HEK293 (cell line): ENCODE results near the gene AXL.
A peak's percentile ranks its signal among the peaks of the same experiment; 100 is the strongest.

Experiments used
- CTCF ChIA-PET: fragments of 350-600 bp; formaldehyde crosslinking; extraction: SDS; loops from one replicate; lab custom pipeline; 2021; ENCODE audit warnings: antibody characterized with exemption; lab: Yijun Ruan, JAX
- POLR2A ChIA-PET: fragments of 300-600 bp; formaldehyde crosslinking; extraction: SDS; loops from one replicate; lab custom pipeline; 2020; ENCODE audit warnings: antibody characterized with exemption, inconsistent platforms; lab: Yijun Ruan, JAX
- H3K27ac ChIP-seq: fragments of 200-500 bp; sonication (Bioruptor generic); 2 replicates; pipeline ENCODE4 v1.5.1; 2014; ENCODE audit warnings: low read depth, low read length, control low read depth, inconsistent platforms; ENCODE audit errors: extremely low read depth
- H3K36me3 ChIP-seq, 2 experiments: fragments of 200-500 bp in 1 of 2; sonication (Bioruptor generic) in 1 of 2; 1 replicate in 1 of 2; 2 replicates in 1 of 2; pipeline ENCODE4 v1.5.1; 2014 to 2017; ENCODE audit warnings: inconsistent platforms in 2 of 2, low read length in 2 of 2; ENCODE audit not compliant: control insufficient read depth in 2 of 2, insufficient read depth in 1 of 2
- H3K4me1 ChIP-seq: fragments of 200-500 bp; sonication (Bioruptor generic); 2 replicates; pipeline ENCODE4 v1.5.1; 2014; ENCODE audit warnings: mild to moderate bottlenecking, low read length, inconsistent platforms; ENCODE audit not compliant: control insufficient read depth, insufficient read depth
- H3K4me3 ChIP-seq: 2 replicates; pipeline ENCODE4 v1.5.1; 2011; ENCODE audit warnings: low read depth, mild to moderate bottlenecking, control low read depth, low read length, moderate library complexity
- H3K9me3 ChIP-seq: fragments of 200-500 bp; sonication (Bioruptor generic); 2 replicates; pipeline ENCODE4 v1.5.1; 2014; ENCODE audit warnings: low read depth, low read length, inconsistent platforms; ENCODE audit not compliant: control insufficient read depth, insufficient read depth
- BCL11A ChIP-seq: fragments of 450-650 bp; formaldehyde crosslinking; IDR thresholded peaks from 2 replicates; pipeline ENCODE4 v1.5.1; 2016; ENCODE audit warnings: low read depth, missing biosample characterization, missing genetic modification characterization
- HOXA7 ChIP-seq: sonication (generic); formaldehyde crosslinking; IDR thresholded peaks from 2 replicates; pipeline ENCODE4 v1.8.1; 2022; ENCODE audit warnings: missing genetic modification reagents, borderline replicate concordance
- KLF1 ChIP-seq: fragments of 450-650 bp; formaldehyde crosslinking; IDR thresholded peaks from 2 replicates; pipeline ENCODE4 v1.5.1; 2016; ENCODE audit warnings: missing biosample characterization, missing genetic modification characterization
- OSR2 ChIP-seq: fragments of 450-650 bp; formaldehyde crosslinking; IDR thresholded peaks from 2 replicates; pipeline ENCODE4 v1.5.1; 2016; ENCODE audit warnings: missing biosample characterization, missing genetic modification characterization
- RBAK ChIP-seq: fragments of 450-650 bp; formaldehyde crosslinking; IDR thresholded peaks from 2 replicates; pipeline ENCODE4 v1.5.1; 2016; ENCODE audit warnings: missing biosample characterization, missing genetic modification characterization
- SCRT2 ChIP-seq: fragments of 450-650 bp; formaldehyde crosslinking; IDR thresholded peaks from 2 replicates; pipeline ENCODE4 v1.5.1; 2016; ENCODE audit warnings: missing biosample characterization, missing genetic modification characterization
- SETDB1 ChIP-seq: IDR thresholded peaks from one replicate; pipeline ENCODE4 v1.6.1; 2017; ENCODE audit warnings: mild to moderate bottlenecking, low read length, moderate library complexity, mixed read lengths; ENCODE audit not compliant: insufficient read length
- TRIM28 ChIP-seq: IDR thresholded peaks from 2 replicates; pipeline ENCODE4 v1.6.1; 2011; ENCODE audit warnings: low read length, control low read depth, borderline replicate concordance
- YY2 ChIP-seq: fragments of 450-650 bp; formaldehyde crosslinking; IDR thresholded peaks from 2 replicates; pipeline ENCODE4 v1.5.1; 2016; ENCODE audit warnings: missing biosample characterization, missing genetic modification characterization
- ZNF184 ChIP-seq: fragments of 450-650 bp; IDR thresholded peaks from 2 replicates; pipeline ENCODE4 v1.5.1; 2018; ENCODE audit warnings: missing biosample characterization, mild to moderate bottlenecking, missing genetic modification characterization
- ZNF2 ChIP-seq: fragments of 450-650 bp; formaldehyde crosslinking; IDR thresholded peaks from 2 replicates; pipeline ENCODE4 v1.5.1; 2016; ENCODE audit warnings: missing biosample characterization, missing genetic modification characterization
- ZNF23 ChIP-seq: fragments of 450-650 bp; formaldehyde crosslinking; IDR thresholded peaks from 2 replicates; pipeline ENCODE4 v1.5.1; 2016; ENCODE audit warnings: missing biosample characterization, missing genetic modification characterization, borderline replicate concordance
- ZNF239 ChIP-seq: fragments of 450-650 bp; formaldehyde crosslinking; IDR thresholded peaks from 2 replicates; pipeline ENCODE4 v1.5.1; 2016; ENCODE audit warnings: missing biosample characterization, missing genetic modification characterization
- ZNF426 ChIP-seq: fragments of 450-650 bp; formaldehyde crosslinking; IDR thresholded peaks from 2 replicates; pipeline ENCODE4 v1.5.1; 2017; ENCODE audit warnings: missing biosample characterization, missing genetic modification characterization, mild to moderate bottlenecking, inconsistent platforms, moderate library complexity
- ZNF473 ChIP-seq: fragments of 450-650 bp; formaldehyde crosslinking; IDR thresholded peaks from 2 replicates; pipeline ENCODE4 v1.5.1; 2017; ENCODE audit warnings: missing biosample characterization, missing genetic modification characterization
- ZNF544 ChIP-seq: fragments of 450-650 bp; formaldehyde crosslinking; IDR thresholded peaks from 2 replicates; pipeline ENCODE4 v1.5.0; 2017; ENCODE audit warnings: missing biosample characterization, missing genetic modification characterization
- ZNF548 ChIP-seq: fragments of 450-650 bp; formaldehyde crosslinking; IDR thresholded peaks from 2 replicates; pipeline ENCODE4 v1.5.1; 2016; ENCODE audit warnings: missing biosample characterization, missing genetic modification characterization
- ZNF555 ChIP-seq: fragments of 450-650 bp; formaldehyde crosslinking; conservative IDR thresholded peaks from 2 replicates; pipeline ENCODE4 v1.5.1; 2017; ENCODE audit warnings: missing biosample characterization, mild to moderate bottlenecking, missing genetic modification characterization, inconsistent platforms
- ZNF629 ChIP-seq: fragments of 450-650 bp; formaldehyde crosslinking; IDR thresholded peaks from 2 replicates; pipeline ENCODE4 v1.5.1; 2017; ENCODE audit warnings: missing biosample characterization, missing genetic modification characterization
- ZNF677 ChIP-seq: fragments of 450-650 bp; IDR thresholded peaks from 2 replicates; pipeline ENCODE4 v1.5.0; 2018; ENCODE audit warnings: missing biosample characterization, mild to moderate bottlenecking, missing genetic modification characterization, moderate library complexity
- ZNF76 ChIP-seq: fragments of 450-650 bp; formaldehyde crosslinking; IDR thresholded peaks from 2 replicates; pipeline ENCODE4; 2016; ENCODE audit warnings: low read depth, missing biosample characterization, missing genetic modification characterization, borderline replicate concordance
- ZNF777 ChIP-seq: fragments of 450-650 bp; formaldehyde crosslinking; IDR thresholded peaks from 2 replicates; pipeline ENCODE4 v1.5.1; 2017; ENCODE audit warnings: missing biosample characterization, missing genetic modification characterization, borderline replicate concordance
- ZNF785 ChIP-seq: fragments of 450-650 bp; formaldehyde crosslinking; IDR thresholded peaks from 2 replicates; pipeline ENCODE4 v1.5.1; 2016; ENCODE audit warnings: missing biosample characterization, missing genetic modification characterization
- ZNF792 ChIP-seq: fragments of 450-650 bp; formaldehyde crosslinking; IDR thresholded peaks from 2 replicates; pipeline ENCODE4 v1.5.1; 2016; ENCODE audit warnings: missing biosample characterization, missing genetic modification characterization
- ZSCAN30 ChIP-seq: fragments of 450-650 bp; IDR thresholded peaks from 2 replicates; pipeline ENCODE4 v1.5.1; 2018; ENCODE audit warnings: missing biosample characterization, mild to moderate bottlenecking, missing genetic modification characterization, moderate library complexity
- TF ChIP-seq, protein P1 (sequence below): fragments of 450-650 bp; formaldehyde crosslinking; optimal IDR thresholded peaks from 2 replicates; pipeline ENCODE3; 2016; ENCODE audit warnings: missing biosample characterization, mild to moderate bottlenecking, missing genetic modification characterization
- TF ChIP-seq, protein P2 (sequence below): fragments of 450-650 bp; formaldehyde crosslinking; IDR thresholded peaks from 2 replicates; pipeline ENCODE4 v1.5.1; 2017; ENCODE audit warnings: missing biosample characterization, mild to moderate bottlenecking, missing genetic modification characterization, moderate library complexity
- TF ChIP-seq, protein P3 (sequence below): fragments of 450-650 bp; formaldehyde crosslinking; IDR thresholded peaks from 2 replicates; pipeline ENCODE4 v1.5.1; 2017; ENCODE audit warnings: missing biosample characterization, missing genetic modification characterization
- TF ChIP-seq, protein P4 (sequence below): fragments of 450-650 bp; formaldehyde crosslinking; IDR thresholded peaks from 2 replicates; pipeline ENCODE4 v1.5.1; 2016; ENCODE audit warnings: missing biosample characterization, missing genetic modification characterization
- TF ChIP-seq, protein P5 (sequence below): fragments of 450-650 bp; formaldehyde crosslinking; IDR thresholded peaks from 2 replicates; pipeline ENCODE4 v1.5.1; 2016; ENCODE audit warnings: missing biosample characterization, missing genetic modification characterization

The AXL gene

DNA sequence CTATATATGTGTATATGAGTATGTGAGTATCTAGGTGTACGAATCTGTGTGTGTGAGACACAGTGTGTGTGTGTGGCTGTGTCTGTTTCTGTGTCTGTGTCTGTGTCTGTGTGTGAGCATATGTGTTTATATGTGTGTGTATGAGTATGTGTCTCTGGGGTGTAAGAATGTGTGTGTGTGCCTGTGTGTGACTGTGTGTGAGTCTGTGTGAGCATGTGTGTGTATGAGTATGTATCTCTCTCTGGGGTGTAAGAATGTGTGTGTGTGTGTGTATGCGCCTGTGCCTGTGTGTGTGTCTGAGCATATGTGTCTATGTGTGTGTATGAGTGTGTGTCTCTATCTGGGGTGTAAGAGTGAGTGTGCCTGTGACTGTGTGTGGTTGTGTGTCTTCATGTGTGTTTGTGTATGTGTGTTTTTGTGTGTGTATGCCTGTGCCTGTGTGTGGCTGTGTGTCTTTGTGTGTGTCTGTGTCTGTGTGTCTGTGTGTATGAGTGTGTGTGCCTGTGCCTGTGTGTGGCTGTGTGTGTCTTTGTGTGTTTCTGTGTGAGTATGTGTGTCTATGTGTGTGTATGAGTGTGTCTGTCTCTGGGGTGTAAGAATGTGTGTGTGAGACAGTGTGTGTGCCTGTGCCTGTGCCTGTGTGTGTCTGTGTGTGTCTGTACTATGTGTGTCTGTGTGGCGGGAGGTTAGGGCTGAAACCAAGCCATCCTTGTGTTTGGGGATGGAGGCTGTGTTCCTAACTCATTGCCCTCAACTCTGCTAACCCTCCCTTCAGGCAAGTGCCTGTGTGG is 11.2 kb downstream of the AXL start (continued):
- TF ChIP-seq ZNF23 (tag by site-specific recombination), result 0 out of 2 replicates have a peak, but pooled peaks have one; percentile 34
- TF ChIP-seq HOXA7, result no peak
- no peak for TF ChIP-seq ZNF548 (tag by site-specific recombination)
- 0 out of 2 replicates have a peak, but pooled peaks have one; percentile 19 for TF ChIP-seq ZNF792 (tag by site-specific recombination)
- TF ChIP-seq, protein P1, sequence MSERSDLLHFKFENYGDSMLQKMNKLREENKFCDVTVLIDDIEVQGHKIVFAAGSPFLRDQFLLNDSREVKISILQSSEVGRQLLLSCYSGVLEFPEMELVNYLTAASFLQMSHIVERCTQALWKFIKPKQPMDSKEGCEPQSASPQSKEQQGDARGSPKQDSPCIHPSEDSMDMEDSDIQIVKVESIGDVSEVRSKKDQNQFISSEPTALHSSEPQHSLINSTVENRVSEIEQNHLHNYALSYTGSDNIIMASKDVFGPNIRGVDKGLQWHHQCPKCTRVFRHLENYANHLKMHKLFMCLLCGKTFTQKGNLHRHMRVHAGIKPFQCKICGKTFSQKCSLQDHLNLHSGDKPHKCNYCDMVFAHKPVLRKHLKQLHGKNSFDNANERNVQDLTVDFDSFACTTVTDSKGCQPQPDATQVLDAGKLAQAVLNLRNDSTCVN (tag by site-specific recombination), result no peak
- no peak for TF ChIP-seq ZNF239
- TF ChIP-seq KLF1, result no peak
- TF ChIP-seq, protein P2, sequence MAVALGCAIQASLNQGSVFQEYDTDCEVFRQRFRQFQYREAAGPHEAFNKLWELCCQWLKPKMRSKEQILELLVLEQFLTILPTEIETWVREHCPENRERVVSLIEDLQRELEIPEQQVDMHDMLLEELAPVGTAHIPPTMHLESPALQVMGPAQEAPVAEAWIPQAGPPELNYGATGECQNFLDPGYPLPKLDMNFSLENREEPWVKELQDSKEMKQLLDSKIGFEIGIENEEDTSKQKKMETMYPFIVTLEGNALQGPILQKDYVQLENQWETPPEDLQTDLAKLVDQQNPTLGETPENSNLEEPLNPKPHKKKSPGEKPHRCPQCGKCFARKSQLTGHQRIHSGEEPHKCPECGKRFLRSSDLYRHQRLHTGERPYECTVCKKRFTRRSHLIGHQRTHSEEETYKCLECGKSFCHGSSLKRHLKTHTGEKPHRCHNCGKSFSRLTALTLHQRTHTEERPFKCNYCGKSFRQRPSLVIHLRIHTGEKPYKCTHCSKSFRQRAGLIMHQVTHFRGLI (tag by site-specific recombination), result no peak
- TF ChIP-seq BCL11A (tag by site-specific recombination), result no peak
- no peak; the same call in 1 of the 2 replicates for TF ChIP-seq ZNF544 (tag by site-specific recombination)
- TF ChIP-seq ZNF2, result no peak
- TF ChIP-seq ZNF677, result no peak
- no peak for TF ChIP-seq SCRT2 (tag by site-specific recombination)
- no peak for TF ChIP-seq OSR2 (tag by site-specific recombination)
- no peak for TF ChIP-seq TRIM28
- no peak for TF ChIP-seq ZNF426 (tag by site-specific recombination)
- no peak for TF ChIP-seq RBAK (tag by site-specific recombination)
- TF ChIP-seq ZNF785 (tag by site-specific recombination), result peak; percentile 82; the same call in 1 of the 2 replicates
- TF ChIP-seq, protein P3, sequence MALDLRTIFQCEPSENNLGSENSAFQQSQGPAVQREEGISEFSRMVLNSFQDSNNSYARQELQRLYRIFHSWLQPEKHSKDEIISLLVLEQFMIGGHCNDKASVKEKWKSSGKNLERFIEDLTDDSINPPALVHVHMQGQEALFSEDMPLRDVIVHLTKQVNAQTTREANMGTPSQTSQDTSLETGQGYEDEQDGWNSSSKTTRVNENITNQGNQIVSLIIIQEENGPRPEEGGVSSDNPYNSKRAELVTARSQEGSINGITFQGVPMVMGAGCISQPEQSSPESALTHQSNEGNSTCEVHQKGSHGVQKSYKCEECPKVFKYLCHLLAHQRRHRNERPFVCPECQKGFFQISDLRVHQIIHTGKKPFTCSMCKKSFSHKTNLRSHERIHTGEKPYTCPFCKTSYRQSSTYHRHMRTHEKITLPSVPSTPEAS, result peak; percentile 86

DNA sequence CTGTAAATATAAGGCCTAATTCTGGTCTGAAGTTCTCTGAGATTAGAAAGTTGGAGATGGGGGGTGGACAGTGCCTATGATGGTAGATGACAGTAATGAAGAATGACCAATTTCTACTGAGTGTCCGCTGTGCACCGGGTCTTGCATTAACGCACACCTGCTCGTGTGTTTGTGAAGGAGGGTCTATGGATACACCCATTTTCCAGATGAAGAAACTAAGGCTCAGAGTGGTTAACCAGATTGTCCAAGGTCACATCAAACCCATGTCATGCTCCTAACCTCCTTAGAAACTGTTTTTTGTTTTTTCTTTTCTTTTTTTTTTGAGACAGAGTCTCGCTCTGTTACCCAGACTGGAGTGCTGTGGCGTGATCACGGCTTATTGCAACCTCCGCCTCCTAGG is 13.7 kb downstream of the AXL start:
- Histone ChIP-seq H3K4me3 (no peak overlapping the region), H3K36me3 (no peaks in the 10 kb centered on the region), H3K27ac (no peak overlapping the region), H3K4me1 (no peaks in the 10 kb centered on the region), H3K9me3 (no peaks in the 10 kb centered on the region)
- POLR2A ChIA-PET, result no interaction called here
- CTCF ChIA-PET, result interaction anchor here (0.7 to 2.6 kb wide), 2 partner anchors 28 to 104 kb away, joined by 3 to 16 read pairs; no protein-coding TSS in a partner anchor
- TF ChIP-seq ZNF629 (tag by site-specific recombination) (no peak), ZNF473 (no peak), ZNF555 (tag by site-specific recombination) (no peak), ZNF76 (tag by site-specific recombination) (no peak), ZNF184 (tag by site-specific recombination) (no peak), ZNF785 (tag by site-specific recombination) (no peak), ZSCAN30 (tag by site-specific recombination) (no peak), ZNF777 (tag by site-specific recombination) (no peak), YY2 (tag by site-specific recombination) (no peak), SETDB1 (no peak)
- TF ChIP-seq, protein P4, sequence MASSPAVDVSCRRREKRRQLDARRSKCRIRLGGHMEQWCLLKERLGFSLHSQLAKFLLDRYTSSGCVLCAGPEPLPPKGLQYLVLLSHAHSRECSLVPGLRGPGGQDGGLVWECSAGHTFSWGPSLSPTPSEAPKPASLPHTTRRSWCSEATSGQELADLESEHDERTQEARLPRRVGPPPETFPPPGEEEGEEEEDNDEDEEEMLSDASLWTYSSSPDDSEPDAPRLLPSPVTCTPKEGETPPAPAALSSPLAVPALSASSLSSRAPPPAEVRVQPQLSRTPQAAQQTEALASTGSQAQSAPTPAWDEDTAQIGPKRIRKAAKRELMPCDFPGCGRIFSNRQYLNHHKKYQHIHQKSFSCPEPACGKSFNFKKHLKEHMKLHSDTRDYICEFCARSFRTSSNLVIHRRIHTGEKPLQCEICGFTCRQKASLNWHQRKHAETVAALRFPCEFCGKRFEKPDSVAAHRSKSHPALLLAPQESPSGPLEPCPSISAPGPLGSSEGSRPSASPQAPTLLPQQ (tag by site-specific recombination), result no peak
- TF ChIP-seq, protein P5, sequence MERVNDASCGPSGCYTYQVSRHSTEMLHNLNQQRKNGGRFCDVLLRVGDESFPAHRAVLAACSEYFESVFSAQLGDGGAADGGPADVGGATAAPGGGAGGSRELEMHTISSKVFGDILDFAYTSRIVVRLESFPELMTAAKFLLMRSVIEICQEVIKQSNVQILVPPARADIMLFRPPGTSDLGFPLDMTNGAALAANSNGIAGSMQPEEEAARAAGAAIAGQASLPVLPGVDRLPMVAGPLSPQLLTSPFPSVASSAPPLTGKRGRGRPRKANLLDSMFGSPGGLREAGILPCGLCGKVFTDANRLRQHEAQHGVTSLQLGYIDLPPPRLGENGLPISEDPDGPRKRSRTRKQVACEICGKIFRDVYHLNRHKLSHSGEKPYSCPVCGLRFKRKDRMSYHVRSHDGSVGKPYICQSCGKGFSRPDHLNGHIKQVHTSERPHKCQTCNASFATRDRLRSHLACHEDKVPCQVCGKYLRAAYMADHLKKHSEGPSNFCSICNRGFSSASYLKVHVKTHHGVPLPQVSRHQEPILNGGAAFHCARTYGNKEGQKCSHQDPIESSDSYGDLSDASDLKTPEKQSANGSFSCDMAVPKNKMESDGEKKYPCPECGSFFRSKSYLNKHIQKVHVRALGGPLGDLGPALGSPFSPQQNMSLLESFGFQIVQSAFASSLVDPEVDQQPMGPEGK (tag by site-specific recombination), result no peak
